Activated naive CD8-positive, alpha-beta T cell treated with anti-CD3 and anti-CD28 coated beads, Interleukin-2, amount 10 ng/mL, durations not matched to agents 7 days and 5 days (primary cell): ENCODE measurements around the gene C2orf76. TPM values are rescaled to one million over a fixed set of nuclear protein-coding genes. Genes with fewer than 3 reads are reported as not detected.

ENCODE experiments used
- ATAC-seq: fragments of 150-1000 bp; cut with Tn5 transposase; one replicate; pipeline ENCODE4 v1.10.0; 2021; ENCODE audit warnings: low read depth, moderate library complexity
- POLR2A ChIA-PET: fragments of 350-600 bp; sonication (Branson Sonifier 250); formaldehyde crosslinking; loops from one replicate; lab custom pipeline; 2021; ENCODE audit warnings: antibody characterized with exemption; lab: Charles Lee
- DNase-seq: peaks from one replicate; pipeline ENCODE4 v3.0.0; 2021
- H3K27ac Mint-ChIP-seq: one replicate; pipeline ENCODE4 v1.8.0; 2022; ENCODE audit warnings: mild to moderate bottlenecking, mixed read lengths
- H3K27me3 Mint-ChIP-seq: one replicate; pipeline ENCODE4 v1.8.0; 2022; ENCODE audit warnings: mild to moderate bottlenecking, moderate library complexity, mixed read lengths
- H3K36me3 Mint-ChIP-seq: one replicate; pipeline ENCODE4 v1.8.0; 2021; ENCODE audit warnings: mild to moderate bottlenecking, mixed read lengths
- H3K4me1 Mint-ChIP-seq: one replicate; pipeline ENCODE4 v1.8.0; 2021; ENCODE audit warnings: mixed read lengths
- H3K4me3 Mint-ChIP-seq: one replicate; pipeline ENCODE4 v1.8.0; 2022; ENCODE audit warnings: mild to moderate bottlenecking, moderate library complexity, mixed read lengths
- H3K9me3 Mint-ChIP-seq: one replicate; pipeline ENCODE4 v1.8.0; 2021; ENCODE audit warnings: mixed read lengths
- total RNA-seq, 2 experiments: library from RNA; stranded (reverse); gene quantifications; one replicate each; pipeline ENCODE4 v1.2.3, GENCODE V29; 2021

Gene C2orf76
- total RNA-seq, 2 experiments from 2014 or later, result 6.4 to 7.5 TPM

GRCh38 chr2:119372778-119373568, 6.3 kb upstream of the C2orf76 start:
- Mint-ChIP-seq H3K4me1 (peaks cover 13% of the 10 kb centered on the region), H3K9me3 (no peaks in the 10 kb centered on the region), H3K36me3 (peaks cover 49% of the 10 kb centered on the region), H3K27ac (no peak overlapping the region), H3K4me3 (no peak overlapping the region), H3K27me3 (peaks cover 2% of the 10 kb centered on the region)
- ATAC-seq (no peak), DNase-seq (no peak)
- POLR2A ChIA-PET, result no interaction called here

GRCh38 chr2:119371111-119371510, 4.5 kb upstream of the C2orf76 start:
- Mint-ChIP-seq H3K27me3 (no peaks in the 10 kb centered on the region), H3K36me3 (peaks cover 51% of the 10 kb centered on the region), H3K9me3 (no peaks in the 10 kb centered on the region), H3K4me3 (no peak overlapping the region), H3K4me1 (peaks cover 15% of the 10 kb centered on the region), H3K27ac (no peak overlapping the region)
- POLR2A ChIA-PET, result no interaction called here
- no peak for ATAC-seq
- DNase-seq, result no peak

GRCh38 chr2:119369845-119370244, 3.2 kb upstream of the C2orf76 start:
- Mint-ChIP-seq H3K4me1 (peaks cover 26% of the 10 kb centered on the region), H3K4me3 (no peak overlapping the region), H3K36me3 (peaks cover 49% of the 10 kb centered on the region), H3K9me3 (no peaks in the 10 kb centered on the region), H3K27me3 (no peaks in the 10 kb centered on the region), H3K27ac (no peak overlapping the region)
- ATAC-seq, result no peak
- DNase-seq, result no peak
- POLR2A ChIA-PET, result no interaction called here

GRCh38 chr2:119367472-119368099, 952 bp upstream of the C2orf76 start:
- DNase-seq (peak; percentile 62), ATAC-seq (peak; percentile 37)
- H3K27ac Mint-ChIP-seq, result peak overlapping the region; percentile 96
- POLR2A ChIA-PET, result interaction anchor here (1.2 to 2.5 kb wide), 9 partner anchors 10 to 865 kb away, joined by 4 to 25 read pairs (median 6); no protein-coding TSS in a partner anchor
- H3K4me3 Mint-ChIP-seq, result peak overlapping the region; percentile 100
- H3K27me3 Mint-ChIP-seq, result no peaks in the 10 kb centered on the region
- H3K9me3 Mint-ChIP-seq, result no peaks in the 10 kb centered on the region
- peaks cover 29% of the 10 kb centered on the region for H3K36me3 Mint-ChIP-seq
- peaks cover 26% of the 10 kb centered on the region for H3K4me1 Mint-ChIP-seq

GRCh38 chr2:119366161-119366648, 429 bp downstream of the C2orf76 start:
- Mint-ChIP-seq H3K4me1 (peaks cover 23% of the 10 kb centered on the region), H3K27ac (peak overlapping the region; percentile 96), H3K36me3 (peaks cover 19% of the 10 kb centered on the region), H3K27me3 (no peaks in the 10 kb centered on the region), H3K4me3 (peak overlapping the region; percentile 100), H3K9me3 (no peaks in the 10 kb centered on the region)
- DNase-seq (no peak), ATAC-seq (peak; percentile 4)
- POLR2A ChIA-PET, result interaction anchor here (1.0 to 2.5 kb wide), 10 partner anchors 12 to 866 kb away, joined by 3 to 25 read pairs (median 6); no protein-coding TSS in a partner anchor

- Mint-ChIP-seq H3K27me3 (no peaks in the 10 kb centered on the region), H3K4me1 (peaks cover 23% of the 10 kb centered on the region), H3K36me3 (peaks cover 15% of the 10 kb centered on the region), H3K4me3 (peak overlapping the region; percentile 100), H3K27ac (peak overlapping the region; percentile 96), H3K9me3 (no peaks in the 10 kb centered on the region)
- ATAC-seq (no peak), DNase-seq (no peak)
- POLR2A ChIA-PET, result interaction anchor here (1.0 kb wide), 1 partner anchor 26 kb away, joined by 3 read pairs; no protein-coding TSS in a partner anchor
Observed at GRCh38 chr2:119365436-119365835, 1.2 kb downstream of the C2orf76 start.

- POLR2A ChIA-PET, result interaction anchor here (0.6 to 1.0 kb wide), 2 partner anchors 12 to 25 kb away, joined by 3 read pairs; no protein-coding TSS in a partner anchor
- Mint-ChIP-seq H3K4me3 (peak overlapping the region; percentile 100), H3K27ac (no peak overlapping the region), H3K27me3 (no peaks in the 10 kb centered on the region), H3K36me3 (peaks cover 10% of the 10 kb centered on the region), H3K4me1 (peaks cover 20% of the 10 kb centered on the region), H3K9me3 (no peaks in the 10 kb centered on the region)
- ATAC-seq (no peak), DNase-seq (no peak)
Observed at GRCh38 chr2:119364798-119365197, 1.8 kb downstream of the C2orf76 start.

GRCh38 chr2:119360423-119360966, 6.1 kb downstream of the C2orf76 start:
- H3K36me3 Mint-ChIP-seq, result no peaks in the 10 kb centered on the region
- no peaks in the 10 kb centered on the region for H3K27me3 Mint-ChIP-seq
- H3K4me1 Mint-ChIP-seq, result peaks cover 15% of the 10 kb centered on the region
- no peaks in the 10 kb centered on the region for H3K9me3 Mint-ChIP-seq
- ATAC-seq (no peak), DNase-seq (no peak)
- H3K4me3 Mint-ChIP-seq, result no peak overlapping the region
- POLR2A ChIA-PET, result no interaction called here
- no peak overlapping the region for H3K27ac Mint-ChIP-seq

GRCh38 chr2:119359774-119360173, 6.9 kb downstream of the C2orf76 start:
- POLR2A ChIA-PET, result no interaction called here
- Mint-ChIP-seq H3K4me3 (no peak overlapping the region), H3K36me3 (no peaks in the 10 kb centered on the region), H3K9me3 (no peaks in the 10 kb centered on the region), H3K27ac (no peak overlapping the region), H3K4me1 (peaks cover 10% of the 10 kb centered on the region), H3K27me3 (no peaks in the 10 kb centered on the region)
- DNase-seq (no peak), ATAC-seq (no peak)

- peaks cover 10% of the 10 kb centered on the region for H3K4me1 Mint-ChIP-seq
- no peak overlapping the region for H3K27ac Mint-ChIP-seq
- H3K9me3 Mint-ChIP-seq, result no peaks in the 10 kb centered on the region
- DNase-seq (no peak), ATAC-seq (no peak)
- POLR2A ChIA-PET, result interaction anchor here (1.2 kb wide), 1 partner anchor 15 kb away, joined by 3 read pairs; no protein-coding TSS in a partner anchor
- no peaks in the 10 kb centered on the region for H3K27me3 Mint-ChIP-seq
- no peak overlapping the region for H3K4me3 Mint-ChIP-seq
- no peaks in the 10 kb centered on the region for H3K36me3 Mint-ChIP-seq
Observed at GRCh38 chr2:119354860-119355259, 11.8 kb downstream of the C2orf76 start.

GRCh38 chr2:119352357-119352756, 14.3 kb downstream of the C2orf76 start:
- Mint-ChIP-seq H3K4me1 (peaks cover 10% of the 10 kb centered on the region), H3K4me3 (no peak overlapping the region), H3K36me3 (no peaks in the 10 kb centered on the region), H3K27me3 (no peaks in the 10 kb centered on the region), H3K27ac (no peak overlapping the region), H3K9me3 (no peaks in the 10 kb centered on the region)
- DNase-seq (no peak), ATAC-seq (no peak)
- POLR2A ChIA-PET, result interaction anchor here (1.6 kb wide), 1 partner anchor 15 kb away, joined by 7 read pairs; the partner anchor contains the start of genes C2orf76 and DBI

GRCh38 chr2:119350311-119350998, 16.2 kb downstream of the C2orf76 start:
- Mint-ChIP-seq H3K27ac (no peak overlapping the region), H3K4me3 (no peak overlapping the region), H3K27me3 (no peaks in the 10 kb centered on the region), H3K9me3 (no peaks in the 10 kb centered on the region), H3K36me3 (no peaks in the 10 kb centered on the region), H3K4me1 (no peaks in the 10 kb centered on the region)
- POLR2A ChIA-PET, result interaction anchor here (1.6 kb wide), 1 partner anchor 17 kb away, joined by 7 read pairs; the partner anchor contains the start of genes C2orf76 and DBI
- DNase-seq (no peak), ATAC-seq (no peak)

- ATAC-seq (no peak), DNase-seq (no peak)
- H3K27me3 Mint-ChIP-seq, result no peaks in the 10 kb centered on the region
- H3K4me1 Mint-ChIP-seq, result no peaks in the 10 kb centered on the region
- H3K27ac Mint-ChIP-seq, result no peak overlapping the region
- H3K9me3 Mint-ChIP-seq, result no peaks in the 10 kb centered on the region
- POLR2A ChIA-PET, result no interaction called here
- no peaks in the 10 kb centered on the region for H3K36me3 Mint-ChIP-seq
- H3K4me3 Mint-ChIP-seq, result no peak overlapping the region
Observed at GRCh38 chr2:119349289-119349688, 17.3 kb downstream of the C2orf76 start.
